Right atrium auricular region (tissue), 2 donors: ENCODE results near the gene WFDC2. TPM values are rescaled to one million over a fixed set of nuclear protein-coding genes. Genes with fewer than 3 reads are reported as not detected.
"Not testable (repeated sequence)": the region's sequence is repeated elsewhere in the genome, so short reads cannot be mapped to it uniquely, and the experiment has no call there.

Experiments used
- DNase-seq: peaks from one replicate; pipeline ENCODE4 v3.0.0-alpha.2; 2019; ENCODE audit warnings: low spot score
- H3K27ac ChIP-seq, 2 donors: fragments of 200-600 bp; sonication (generic); 1 replicate in 1 of 2; 2 replicates in 1 of 2; pipeline ENCODE4 v1.5.1; 2016 to 2019
- H3K27me3 ChIP-seq, 2 donors: fragments of 200-600 bp; sonication (generic); one replicate each; pipeline versions ENCODE4 v1.5.1 to v1.6.0; 2017 to 2019
- H3K36me3 ChIP-seq: fragments of 200-600 bp; sonication (generic); one replicate; pipeline ENCODE4 v1.5.1; 2016
- H3K4me1 ChIP-seq, 2 donors: fragments of 200-600 bp; sonication (generic); one replicate each; pipeline versions ENCODE4 v1.5.1 to v1.6.0; 2017 to 2019
- H3K4me3 ChIP-seq, 2 donors: fragments of 200-600 bp; sonication (generic); 1 replicate in 1 of 2; 2 replicates in 1 of 2; pipeline ENCODE4 v1.5.1; 2017 to 2019; ENCODE audit warnings: mild to moderate bottlenecking in 1 of 2, moderate library complexity in 1 of 2
- H3K9me3 ChIP-seq, 2 donors: fragments of 200-600 bp; sonication (generic); one replicate each; pipeline ENCODE4 v1.5.1; 2019
- CTCF ChIP-seq, 2 donors: fragments of 200-600 bp; sonication (generic); IDR thresholded peaks; one replicate each; pipeline ENCODE4 v1.5.1; 2019; ENCODE audit warnings: antibody characterized with exemption in 2 of 2
- total RNA-seq, 2 donors: library from RNA; depleted of rRNA; stranded (reverse); fragments of >200 nt; gene quantifications; one replicate each; pipeline ENCODE4 v1.1.0, GENCODE V29; 2016

The WFDC2 gene
- total RNA-seq, 2 donors from 2014 or later, result 12.4 TPM; not detected in 1

GRCh38 chr20:45470937-45471336, 1.4 kb downstream of the WFDC2 start:
- DNase-seq, result no peak
- H3K27me3 ChIP-seq, result no peaks in the 10 kb centered on the region
- no peak for TF ChIP-seq CTCF (IDR thresholded peaks at IDR 0.05)

GRCh38 chr20:45472286-45472685, 2.7 kb downstream of the WFDC2 start:
- H3K9me3 ChIP-seq, DNase-seq, H3K36me3 ChIP-seq, H3K27ac ChIP-seq, H3K27me3 ChIP-seq, H3K4me3 ChIP-seq: not testable (repeated sequence)
- H3K4me1 ChIP-seq, result peaks cover 0 to 20% of the 10 kb centered on the region in 2 donors

More at GRCh38 chr20:45470937-45471336, 1.4 kb downstream of the WFDC2 start:
- peak overlapping the region; percentile 27 to 52 for H3K4me3 ChIP-seq
- H3K9me3 ChIP-seq, result no peaks in the 10 kb centered on the region
- peak overlapping the region in 1 of 2 donors; percentile 3 for H3K27ac ChIP-seq
- H3K36me3 ChIP-seq, result no peaks in the 10 kb centered on the region
- H3K4me1 ChIP-seq, result peaks cover 0 to 20% of the 10 kb centered on the region in 2 donors

GRCh38 chr20:45477530-45478148, 8.1 kb downstream of the WFDC2 start:
- not testable (repeated sequence) for H3K27me3 ChIP-seq, H3K36me3 ChIP-seq, H3K4me3 ChIP-seq, H3K9me3 ChIP-seq, H3K27ac ChIP-seq, H3K4me1 ChIP-seq, DNase-seq

GRCh38 chr20:45479822-45480221, 10.3 kb downstream of the WFDC2 start:
- TF ChIP-seq CTCF (IDR thresholded peaks at IDR 0.05), result no peak
- Histone ChIP-seq H3K4me1 (no peaks in the 10 kb centered on the region), H3K4me3 (no peak overlapping the region), H3K9me3 (no peaks in the 10 kb centered on the region), H3K27ac (no peak overlapping the region), H3K36me3 (no peaks in the 10 kb centered on the region), H3K27me3 (no peaks in the 10 kb centered on the region)
- DNase-seq, result no peak

- Histone ChIP-seq H3K4me1 (no peaks in the 10 kb centered on the region), H3K27ac (no peak overlapping the region), H3K9me3 (no peaks in the 10 kb centered on the region), H3K4me3 (no peak overlapping the region), H3K27me3 (no peaks in the 10 kb centered on the region), H3K36me3 (no peaks in the 10 kb centered on the region)
- no peak for TF ChIP-seq CTCF (IDR thresholded peaks at IDR 0.05)
- DNase-seq, result no peak
These were observed 15.1 kb downstream of the WFDC2 start for GRCh38 chr20:45484676-45485075.

- TF ChIP-seq CTCF (IDR thresholded peaks at IDR 0.05), result no peak
- H3K27ac ChIP-seq, result no peak overlapping the region
- H3K4me3 ChIP-seq, result no peak overlapping the region
- DNase-seq, result no peak
- no peaks in the 10 kb centered on the region for H3K36me3 ChIP-seq
- no peaks in the 10 kb centered on the region for H3K27me3 ChIP-seq
- no peaks in the 10 kb centered on the region for H3K9me3 ChIP-seq
- no peaks in the 10 kb centered on the region for H3K4me1 ChIP-seq
These were observed 15.8 kb downstream of the WFDC2 start for GRCh38 chr20:45485388-45485787.

GRCh38 chr20:45487231-45487635, 17.7 kb downstream of the WFDC2 start:
- no peak for DNase-seq
- peak in 1 of 2 donors; percentile 34 for TF ChIP-seq CTCF (IDR thresholded peaks at IDR 0.05)
- Histone ChIP-seq H3K36me3 (no peaks in the 10 kb centered on the region), H3K4me1 (no peaks in the 10 kb centered on the region), H3K27me3 (no peaks in the 10 kb centered on the region), H3K27ac (no peak overlapping the region), H3K4me3 (no peak overlapping the region), H3K9me3 (no peaks in the 10 kb centered on the region)
